H1 (cell line): ENCODE results near the gene RAPGEF5. TPM values are rescaled to one million over a fixed set of nuclear protein-coding genes. Genes with fewer than 3 reads are reported as not detected.

Experiments used
- HDAC2 ChIP-seq, 2 experiments: fragments of 300-600 bp in 1 of 2; sonication (generic) in 1 of 2; IDR thresholded peaks; 2 replicates each; pipeline ENCODE4 v1.6.1; 2011 to 2012; ENCODE audit warnings: low read depth in 2 of 2, low read length in 2 of 2, mild to moderate bottlenecking in 2 of 2, moderate library complexity in 2 of 2, borderline replicate concordance in 1 of 2, inconsistent platforms in 1 of 2
- polyA plus RNA-seq, 7 experiments: library from polyadenylated mRNA; depleted of rRNA in 3 of 7; stranded (reverse) in 5 of 7; unstranded in 2 of 7; fragments of >200 nt in 5 of 7; fragments of 200-250 nt in 2 of 7; gene quantifications; 1 replicate in 5 of 7; 2 replicates in 1 of 7; 4 replicates in 1 of 7; pipeline versions ENCODE4 v1.2.1 to v1.2.3, GENCODE V29; 2011 to 2013; ENCODE audit warnings: missing spikeins in 2 of 7, mixed read lengths in 2 of 7
- total RNA-seq: library from RNA; stranded (reverse); fragmentation: NEBNext Ultra II Directional; extraction: Animal tissue kit (Norgen Biotek cat#: 25700); gene quantifications from 2 replicates; pipeline ENCODE4 v1.2.1, GENCODE V29; 2021

RAPGEF5 gene
- total and polyA plus RNA-seq, 2 of the 8 experiments (the other 6 are each of a cell fraction or from before 2014, with no cell fraction given): 4.4 to 22.9 TPM

GRCh38 chr7:22275661-22276060 is 81.3 kb downstream of the RAPGEF5 start (continued):
- no peak for TF ChIP-seq HDAC2 (IDR thresholded peaks at IDR 0.05; ENCODE audit: borderline replicate concordance in 1 of 2, low read depth in 2 of 2, low read length in 2 of 2)
